A549 (cell line): ENCODE results near the gene CHIT1. TPM values are rescaled to one million over a fixed set of nuclear protein-coding genes. Genes with fewer than 3 reads are reported as not detected.

Experiments
- ATAC-seq, 2 experiments: fragments of 200-7000 bp in 1 of 2; fragments of >200 bp in 1 of 2; cut with Nextera tagmentation in 1 of 2; cut with Tn5 transposase in 1 of 2; 3 replicates each; pipeline versions ENCODE4 v1.8.0 to v1.9.1; 2018 to 2020; ENCODE audit warnings: mild to moderate bottlenecking in 1 of 2, moderate library complexity in 1 of 2
- CTCF ChIA-PET: fragments of 300-600 bp; sonication (Branson Sonifier 250); formaldehyde crosslinking; extraction: SDS; loops from one replicate; lab custom pipeline; 2021; ENCODE audit warnings: antibody characterized with exemption, inconsistent platforms; lab: Yijun Ruan, JAX
- POLR2A ChIA-PET: fragments of 350-600 bp; formaldehyde crosslinking; extraction: SDS; loops from one replicate; lab custom pipeline; 2021; ENCODE audit warnings: antibody characterized with exemption, inconsistent platforms; lab: Yijun Ruan, JAX
- DNase-seq, 2 experiments: peaks; one replicate each; pipeline versions ENCODE4 v3.0.0 to v3.0.0-alpha.2; 2011 to 2016; ENCODE audit warnings: low read depth in 1 of 2, low spot score in 1 of 2
- FAIRE-seq: peaks from 2 replicates; lab custom pipeline; 2011; peaks lifted over from hg19 to GRCh38; lab: Jason Lieb, UNC
- H3K27ac ChIP-seq, 2 experiments: fragments of >200 bp; sonication (Bioruptor Twin); formaldehyde crosslinking; 3 replicates each; pipeline ENCODE4 v1.5.1; 2016 to 2017
- H3K4me1 ChIP-seq: fragments of >200 bp; sonication (Bioruptor Twin); formaldehyde crosslinking; 3 replicates; pipeline ENCODE4 v1.6.1; 2016
- H3K4me2 ChIP-seq: fragments of >200 bp; sonication (Bioruptor Twin); formaldehyde crosslinking; 3 replicates; pipeline ENCODE4 v1.6.1; 2016
- H3K4me3 ChIP-seq: fragments of >200 bp; sonication (Bioruptor Twin); formaldehyde crosslinking; 3 replicates; pipeline ENCODE4 v1.5.1; 2016
- H3K9me3 ChIP-seq: fragments of >200 bp; sonication (Bioruptor Twin); formaldehyde crosslinking; 3 replicates; pipeline ENCODE4 v1.6.1; 2016
- CBX2 ChIP-seq: fragments of 200-600 bp; sonication (generic); IDR thresholded peaks from 2 replicates; pipeline ENCODE4 v1.6.1; 2016; ENCODE audit warnings: low read depth, mild to moderate bottlenecking, borderline replicate concordance
- CBX8 ChIP-seq: fragments of 200-600 bp; sonication (generic); IDR thresholded peaks from 2 replicates; pipeline ENCODE4 v1.6.1; 2016
- CEBPB ChIP-seq, 2 experiments: fragments of >200 bp in 1 of 2; sonication (Bioruptor Twin) in 1 of 2; formaldehyde crosslinking in 1 of 2; IDR thresholded peaks; 2 replicates each; pipeline ENCODE4 v1.6.1; 2012 to 2016
- EHMT2 ChIP-seq: fragments of 200-600 bp; sonication (generic); IDR thresholded peaks from 2 replicates; pipeline ENCODE4 v1.6.1; 2016; ENCODE audit warnings: antibody characterized with exemption, low read depth, mild to moderate bottlenecking, moderate library complexity
- ESRRA ChIP-seq: fragments of 150-350 bp; IDR thresholded peaks from 2 replicates; pipeline ENCODE4 v1.6.1; 2014; ENCODE audit warnings: mild to moderate bottlenecking, low read length, borderline replicate concordance
- FOSB ChIP-seq: fragments of 250-450 bp; sonication (Bioruptor Pico); IDR thresholded peaks from 2 replicates; pipeline ENCODE4 v1.5.0; 2020; ENCODE audit warnings: mild to moderate bottlenecking, moderate library complexity
- HDAC2 ChIP-seq: fragments of 200-600 bp; sonication (generic); IDR thresholded peaks from 2 replicates; pipeline ENCODE4 v1.6.1; 2016
- NR3C1 ChIP-seq: fragments of >200 bp; sonication (Bioruptor Twin); formaldehyde crosslinking; IDR thresholded peaks from 3 replicates; pipeline ENCODE4 v1.6.1; 2017
- PHF8 ChIP-seq: fragments of 200-600 bp; sonication (generic); IDR thresholded peaks from 2 replicates; pipeline ENCODE4 v1.6.1; 2016; ENCODE audit warnings: low read depth, mild to moderate bottlenecking, antibody characterized with exemption, moderate library complexity, borderline replicate concordance
- POLR2A ChIP-seq: IDR thresholded peaks from 2 replicates; pipeline ENCODE4 v1.6.1; 2012; ENCODE audit warnings: mild to moderate bottlenecking, low read length
- POLR2AphosphoS2 ChIP-seq: conservative IDR thresholded peaks from 2 replicates; pipeline ENCODE4 v1.6.1; 2012; ENCODE audit warnings: low read length, improper control_type of control experiment, inconsistent platforms
- RAD21 ChIP-seq, 2 experiments: fragments of >200 bp in 1 of 2; sonication (Bioruptor Twin) in 1 of 2; formaldehyde crosslinking in 1 of 2; IDR thresholded peaks in 1 of 2; conservative IDR thresholded peaks in 1 of 2; 2 replicates in 1 of 2; 3 replicates in 1 of 2; pipeline ENCODE4 v1.6.1; 2012 to 2018; ENCODE audit warnings: inconsistent platforms in 1 of 2
- RARB ChIP-seq: fragments of 250-450 bp; sonication (Bioruptor Pico); IDR thresholded peaks from 2 replicates; pipeline ENCODE4 v1.8.0; 2021; ENCODE audit warnings: mild to moderate bottlenecking, moderate library complexity
- RNF2 ChIP-seq: fragments of 200-600 bp; sonication (generic); IDR thresholded peaks from 2 replicates; pipeline ENCODE4 v1.6.1; 2016; ENCODE audit warnings: low read depth, mild to moderate bottlenecking, antibody characterized with exemption, moderate library complexity, borderline replicate concordance
- TFCP2L1 ChIP-seq: fragments of 250-450 bp; sonication (Bioruptor Pico); IDR thresholded peaks from 2 replicates; pipeline ENCODE4 v1.5.0; 2021; ENCODE audit warnings: mild to moderate bottlenecking
- ZC3H11A ChIP-seq: fragments of 450-650 bp; IDR thresholded peaks from 2 replicates; pipeline ENCODE4 v1.6.1; 2014; ENCODE audit warnings: antibody characterized with exemption, mild to moderate bottlenecking
- ZFP36 ChIP-seq: fragments of 450-650 bp; IDR thresholded peaks from 2 replicates; pipeline ENCODE4 v1.6.1; 2014; ENCODE audit warnings: borderline replicate concordance; ENCODE audit not compliant: partially characterized antibody
- ZNF302 ChIP-seq: fragments of 250-450 bp; sonication (Bioruptor Pico); IDR thresholded peaks from 2 replicates; pipeline ENCODE4 v1.9.0; 2021; ENCODE audit warnings: inconsistent platforms, mild to moderate bottlenecking, moderate library complexity
- ZSCAN20 ChIP-seq: fragments of 250-450 bp; sonication (Bioruptor Pico); IDR thresholded peaks from 2 replicates; pipeline ENCODE4 v1.8.0; 2022; ENCODE audit warnings: mild to moderate bottlenecking, moderate library complexity
- WGBS: methylation state at CpG from one replicate; pipeline ENCODE4 v1.1.6; 2017; ENCODE audit errors: missing lambda C conversion rate; 5-methylcytosine and 5-hydroxymethylcytosine counted together
- polyA plus RNA-seq, 4 experiments: library from polyadenylated mRNA; depleted of rRNA in 3 of 4; stranded (reverse); fragments of >200 nt; fragmentation: RNase III in 1 of 4; extraction: RNeasy Plus Mini Kit Qiagen cat#74134 plus additional on column Dnase treatment in 1 of 4; gene quantifications; 2 replicates in 3 of 4; 3 replicates in 1 of 4; pipeline ENCODE4 v1.2.3, GENCODE V29; 2011 to 2017
- TF ChIP-seq, protein P1 (sequence below): fragments of 200-600 bp; sonication (generic); IDR thresholded peaks from 2 replicates; pipeline ENCODE4 v1.6.1; 2016; ENCODE audit warnings: antibody characterized with exemption, mild to moderate bottlenecking, moderate library complexity
- TF ChIP-seq, protein P2 (sequence below): fragments of 450-650 bp; IDR thresholded peaks from 2 replicates; pipeline ENCODE4 v1.6.1; 2014; ENCODE audit warnings: antibody characterized with exemption
- TF ChIP-seq, protein P3 (sequence below): IDR thresholded peaks from 2 replicates; pipeline ENCODE4 v1.6.1; 2012

Gene CHIT1
- polyA plus RNA-seq, 2 of the 4 experiments (the other 2 are of a cell fraction): not detected

DNA sequence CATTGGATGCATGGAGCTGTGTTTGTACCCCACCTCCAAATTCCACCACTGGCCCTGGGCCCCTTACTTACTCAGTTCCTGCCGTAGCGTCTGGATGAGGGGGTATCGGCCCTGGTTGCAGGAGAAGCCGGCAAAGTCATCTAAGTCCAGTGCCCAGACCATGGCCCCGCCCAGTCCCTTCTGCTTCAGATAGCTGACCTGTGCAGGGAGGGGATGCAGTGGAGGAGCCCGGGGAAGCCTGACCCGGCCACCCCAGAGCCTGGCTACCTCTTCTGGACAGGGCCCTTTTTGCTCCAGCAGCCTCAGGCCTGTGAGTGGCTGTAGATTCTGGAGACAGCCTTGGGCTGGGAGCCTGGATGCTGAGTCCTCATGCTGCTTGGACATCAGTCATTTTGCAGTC is 11.8 kb downstream of the CHIT1 start:
- H3K27ac ChIP-seq: no peak overlapping the region
- H3K4me1 ChIP-seq: no peaks in the 10 kb centered on the region
- FAIRE-seq: no peak
- TF ChIP-seq PHF8 (no peak), POLR2AphosphoS2 (no peak), CBX8 (no peak), ZFP36 (no peak), RAD21 (conservative IDR thresholded peaks at IDR 0.05 in 1 of 2, IDR thresholded peaks at IDR 0.05 in 1 of 2) (no peak), CBX2 (no peak), CEBPB (IDR thresholded peaks at IDR 0.05) (no peak), NR3C1 (no peak), HDAC2 (no peak), EHMT2 (no peak), ESRRA (no peak), ZNF302 (no peak), POLR2A (no peak), FOSB (CRISPR knock-in tag) (no peak), ZSCAN20 (no peak), RARB (CRISPR knock-in tag) (no peak), RNF2 (no peak), ZC3H11A (no peak)
- TF ChIP-seq, protein P1, sequence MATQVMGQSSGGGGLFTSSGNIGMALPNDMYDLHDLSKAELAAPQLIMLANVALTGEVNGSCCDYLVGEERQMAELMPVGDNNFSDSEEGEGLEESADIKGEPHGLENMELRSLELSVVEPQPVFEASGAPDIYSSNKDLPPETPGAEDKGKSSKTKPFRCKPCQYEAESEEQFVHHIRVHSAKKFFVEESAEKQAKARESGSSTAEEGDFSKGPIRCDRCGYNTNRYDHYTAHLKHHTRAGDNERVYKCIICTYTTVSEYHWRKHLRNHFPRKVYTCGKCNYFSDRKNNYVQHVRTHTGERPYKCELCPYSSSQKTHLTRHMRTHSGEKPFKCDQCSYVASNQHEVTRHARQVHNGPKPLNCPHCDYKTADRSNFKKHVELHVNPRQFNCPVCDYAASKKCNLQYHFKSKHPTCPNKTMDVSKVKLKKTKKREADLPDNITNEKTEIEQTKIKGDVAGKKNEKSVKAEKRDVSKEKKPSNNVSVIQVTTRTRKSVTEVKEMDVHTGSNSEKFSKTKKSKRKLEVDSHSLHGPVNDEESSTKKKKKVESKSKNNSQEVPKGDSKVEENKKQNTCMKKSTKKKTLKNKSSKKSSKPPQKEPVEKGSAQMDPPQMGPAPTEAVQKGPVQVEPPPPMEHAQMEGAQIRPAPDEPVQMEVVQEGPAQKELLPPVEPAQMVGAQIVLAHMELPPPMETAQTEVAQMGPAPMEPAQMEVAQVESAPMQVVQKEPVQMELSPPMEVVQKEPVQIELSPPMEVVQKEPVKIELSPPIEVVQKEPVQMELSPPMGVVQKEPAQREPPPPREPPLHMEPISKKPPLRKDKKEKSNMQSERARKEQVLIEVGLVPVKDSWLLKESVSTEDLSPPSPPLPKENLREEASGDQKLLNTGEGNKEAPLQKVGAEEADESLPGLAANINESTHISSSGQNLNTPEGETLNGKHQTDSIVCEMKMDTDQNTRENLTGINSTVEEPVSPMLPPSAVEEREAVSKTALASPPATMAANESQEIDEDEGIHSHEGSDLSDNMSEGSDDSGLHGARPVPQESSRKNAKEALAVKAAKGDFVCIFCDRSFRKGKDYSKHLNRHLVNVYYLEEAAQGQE: no peak
- TF ChIP-seq, protein P2, sequence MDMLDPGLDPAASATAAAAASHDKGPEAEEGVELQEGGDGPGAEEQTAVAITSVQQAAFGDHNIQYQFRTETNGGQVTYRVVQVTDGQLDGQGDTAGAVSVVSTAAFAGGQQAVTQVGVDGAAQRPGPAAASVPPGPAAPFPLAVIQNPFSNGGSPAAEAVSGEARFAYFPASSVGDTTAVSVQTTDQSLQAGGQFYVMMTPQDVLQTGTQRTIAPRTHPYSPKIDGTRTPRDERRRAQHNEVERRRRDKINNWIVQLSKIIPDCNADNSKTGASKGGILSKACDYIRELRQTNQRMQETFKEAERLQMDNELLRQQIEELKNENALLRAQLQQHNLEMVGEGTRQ: no peak
- TF ChIP-seq, all 56 proteins: peak for 0
- H3K9me3 ChIP-seq: no peaks in the 10 kb centered on the region
- CTCF ChIA-PET: interaction anchor here (1.3 to 14.7 kb wide), 20 partner anchors 9 to 258 kb away, joined by 3 to 452 read pairs (median 22); partner anchors contain the start of genes ADORA1, CHIT1, MYBPH and MYOG
- H3K4me3 ChIP-seq: no peak overlapping the region
- POLR2A ChIA-PET: no interaction called here
- DNase-seq (no peak), ATAC-seq (no peak)
- no peak overlapping the region for H3K4me2 ChIP-seq
- 43% methylated on average over 7 of the region's 7 CpGs for WGBS

DNA sequence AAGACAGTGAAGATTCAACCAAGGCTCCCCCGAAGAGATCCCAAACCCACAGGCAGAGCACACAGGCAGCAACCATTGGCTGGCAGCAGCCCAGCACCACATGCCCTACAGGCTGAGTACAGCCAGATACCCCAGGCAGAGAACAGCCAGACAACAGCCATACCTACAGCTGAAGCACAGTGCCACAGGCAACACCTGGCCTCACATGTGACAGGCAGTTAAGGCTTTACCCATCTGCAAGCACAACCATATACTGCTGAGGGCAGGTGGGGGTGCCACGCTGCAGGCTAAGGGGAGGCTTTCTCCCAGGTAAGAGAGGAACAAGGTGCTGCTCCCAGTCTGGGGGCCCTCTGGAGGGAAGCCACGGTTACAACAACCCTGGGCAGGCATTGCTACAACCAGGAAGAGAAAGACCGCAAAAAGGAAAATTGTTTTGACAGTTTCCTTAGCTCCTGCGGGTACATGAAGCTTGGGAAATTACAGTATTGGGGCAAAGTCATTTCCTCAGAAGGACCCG is 12.3 kb downstream of the CHIT1 start:
- no peak for FAIRE-seq
- no peaks in the 10 kb centered on the region for H3K4me1 ChIP-seq
- no peak for DNase-seq
- 33% methylated on average over 5 of the region's 6 CpGs for WGBS
- ChIA-PET CTCF (interaction anchor here (0.6 to 14.7 kb wide), 34 partner anchors 10 to 259 kb away, joined by 3 to 452 read pairs (median 10); partner anchors contain the start of genes ADORA1, CHIT1, MYBPH and MYOG), POLR2A (no interaction called here)
- no peak overlapping the region for H3K4me2 ChIP-seq
- no peak overlapping the region for H3K4me3 ChIP-seq
- no peaks in the 10 kb centered on the region for H3K9me3 ChIP-seq
- H3K27ac ChIP-seq: no peak overlapping the region
- no peak for TF ChIP-seq TFCP2L1
- TF ChIP-seq, protein P3, sequence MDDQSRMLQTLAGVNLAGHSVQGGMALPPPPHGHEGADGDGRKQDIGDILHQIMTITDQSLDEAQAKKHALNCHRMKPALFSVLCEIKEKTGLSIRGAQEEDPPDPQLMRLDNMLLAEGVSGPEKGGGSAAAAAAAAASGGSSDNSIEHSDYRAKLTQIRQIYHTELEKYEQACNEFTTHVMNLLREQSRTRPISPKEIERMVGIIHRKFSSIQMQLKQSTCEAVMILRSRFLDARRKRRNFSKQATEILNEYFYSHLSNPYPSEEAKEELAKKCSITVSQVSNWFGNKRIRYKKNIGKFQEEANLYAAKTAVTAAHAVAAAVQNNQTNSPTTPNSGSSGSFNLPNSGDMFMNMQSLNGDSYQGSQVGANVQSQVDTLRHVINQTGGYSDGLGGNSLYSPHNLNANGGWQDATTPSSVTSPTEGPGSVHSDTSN: no peak
- TF ChIP-seq RAD21 (conservative IDR thresholded peaks at IDR 0.05 in 1 of 2, IDR thresholded peaks at IDR 0.05 in 1 of 2): 0 out of 5 replicates have a peak, but pooled peaks of 1 of the 2 experiments have one; percentile 7
- ATAC-seq: peak; percentile 39 to 69; a peak in 3 of 6 replicates
